Activated B cell treated with CpG ODN at 0.5 μM for 24 hours (primary cell): Measurements from ENCODE around the gene VSTM4. TPM values are rescaled to one million over a fixed set of nuclear protein-coding genes. Genes with fewer than 3 reads are reported as not detected.

ENCODE experiments used
- ATAC-seq: fragments of 200-7000 bp; cut with Tn5 transposase; one replicate; pipeline ENCODE4 v1.10.0; 2021; ENCODE audit warnings: low read depth, mild to moderate bottlenecking, moderate library complexity
- CTCF ChIA-PET: fragments of 350-600 bp; sonication (Branson Sonifier 250); formaldehyde crosslinking; loops from one replicate; lab custom pipeline; 2021; ENCODE audit warnings: antibody characterized with exemption; lab: Charles Lee
- POLR2A ChIA-PET: fragments of 350-600 bp; sonication (Branson Sonifier 250); formaldehyde crosslinking; loops from one replicate; lab custom pipeline; 2021; ENCODE audit warnings: antibody characterized with exemption; lab: Charles Lee
- DNase-seq: peaks from one replicate; pipeline ENCODE4 v3.0.0; 2022
- H3K27ac Mint-ChIP-seq: one replicate; pipeline ENCODE4 v1.8.0; 2020; ENCODE audit warnings: mixed read lengths
- H3K27me3 Mint-ChIP-seq: one replicate; pipeline ENCODE4 v1.8.0; 2021; ENCODE audit warnings: mixed read lengths
- H3K36me3 Mint-ChIP-seq: one replicate; pipeline ENCODE4 v1.8.0; 2021; ENCODE audit warnings: low read depth, mixed read lengths
- H3K4me1 Mint-ChIP-seq: one replicate; pipeline ENCODE4 v1.8.0; 2021; ENCODE audit warnings: mixed read lengths
- H3K4me3 Mint-ChIP-seq: one replicate; pipeline ENCODE4 v1.8.0; 2020; ENCODE audit warnings: mild to moderate bottlenecking, mixed read lengths
- H3K9me3 Mint-ChIP-seq: one replicate; pipeline ENCODE4 v1.8.0; 2020; ENCODE audit warnings: mixed read lengths
- intact Hi-C: fragments of 100-400 bp; cut with micrococcal nuclease; formaldehyde crosslinking; loops from one replicate; pipeline ENCODE4 v1.15.1; 2024
- total RNA-seq: library from RNA; stranded (reverse); gene quantifications from 2 replicates; pipeline ENCODE4 v1.2.3, GENCODE V29; 2022
- TF ChIP-seq, protein P1 (sequence below): fragments of 200-600 bp; IDR thresholded peaks from one replicate; pipeline ENCODE4 v1.8.0; 2022; ENCODE audit warnings: antibody characterized with exemption, mild to moderate bottlenecking

The VSTM4 gene
- total RNA-seq, 1 donor from 2014 or later, result not detected

DNA sequence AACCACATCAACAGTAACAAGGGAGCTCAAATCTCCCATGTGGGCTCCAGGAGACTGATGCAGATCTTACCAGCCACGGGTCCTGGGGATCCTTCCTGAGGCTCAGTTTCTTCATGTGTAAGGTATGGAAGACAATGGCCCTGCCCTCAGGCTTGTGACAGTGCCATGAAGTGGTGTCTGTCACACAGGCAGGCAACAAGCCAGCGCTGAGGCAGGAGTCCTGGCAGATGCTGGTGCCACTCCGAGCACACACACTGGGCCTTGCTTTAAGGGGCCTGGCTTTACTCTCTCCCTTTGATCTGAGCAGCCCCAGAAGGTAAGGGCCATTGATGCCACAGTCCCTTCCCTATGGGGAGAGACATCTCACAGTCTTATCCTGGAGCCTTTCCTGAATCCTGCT lies 147.3 kb downstream of the VSTM4 start:
- POLR2A ChIA-PET, result no interaction called here
- DNase-seq (no peak), ATAC-seq (no peak)
- no peaks in the 10 kb centered on the region for H3K9me3 Mint-ChIP-seq
- H3K4me1 Mint-ChIP-seq, result no peaks in the 10 kb centered on the region
- intact Hi-C loops, result no loop called here
- no peak overlapping the region for H3K4me3 Mint-ChIP-seq
- H3K36me3 Mint-ChIP-seq, result peaks cover 97% of the 10 kb centered on the region
- CTCF ChIA-PET, result no interaction called here
- TF ChIP-seq, protein P1, sequence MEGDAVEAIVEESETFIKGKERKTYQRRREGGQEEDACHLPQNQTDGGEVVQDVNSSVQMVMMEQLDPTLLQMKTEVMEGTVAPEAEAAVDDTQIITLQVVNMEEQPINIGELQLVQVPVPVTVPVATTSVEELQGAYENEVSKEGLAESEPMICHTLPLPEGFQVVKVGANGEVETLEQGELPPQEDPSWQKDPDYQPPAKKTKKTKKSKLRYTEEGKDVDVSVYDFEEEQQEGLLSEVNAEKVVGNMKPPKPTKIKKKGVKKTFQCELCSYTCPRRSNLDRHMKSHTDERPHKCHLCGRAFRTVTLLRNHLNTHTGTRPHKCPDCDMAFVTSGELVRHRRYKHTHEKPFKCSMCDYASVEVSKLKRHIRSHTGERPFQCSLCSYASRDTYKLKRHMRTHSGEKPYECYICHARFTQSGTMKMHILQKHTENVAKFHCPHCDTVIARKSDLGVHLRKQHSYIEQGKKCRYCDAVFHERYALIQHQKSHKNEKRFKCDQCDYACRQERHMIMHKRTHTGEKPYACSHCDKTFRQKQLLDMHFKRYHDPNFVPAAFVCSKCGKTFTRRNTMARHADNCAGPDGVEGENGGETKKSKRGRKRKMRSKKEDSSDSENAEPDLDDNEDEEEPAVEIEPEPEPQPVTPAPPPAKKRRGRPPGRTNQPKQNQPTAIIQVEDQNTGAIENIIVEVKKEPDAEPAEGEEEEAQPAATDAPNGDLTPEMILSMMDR, result no peak
- no peaks in the 10 kb centered on the region for H3K27me3 Mint-ChIP-seq
- H3K27ac Mint-ChIP-seq, result no peak overlapping the region

DNA sequence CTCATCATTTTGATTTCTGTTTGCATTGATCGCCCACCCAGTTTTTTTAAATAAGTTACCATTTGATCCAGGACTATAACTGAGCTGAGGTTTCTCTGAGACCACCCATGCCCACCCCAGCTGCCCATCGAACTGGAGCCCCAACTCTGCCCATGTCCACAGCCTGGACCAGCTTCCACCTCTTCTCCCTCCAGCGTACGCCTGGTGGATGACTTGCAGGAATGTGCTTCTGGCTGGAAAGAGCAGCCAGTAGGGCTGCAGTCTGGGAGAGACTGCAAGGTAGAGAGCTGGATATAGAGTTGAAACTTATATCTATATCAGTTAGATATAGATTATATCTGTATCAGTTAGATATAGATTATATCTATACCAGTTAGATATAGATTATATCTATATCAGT lies 149.9 kb downstream of the VSTM4 start:
- CTCF ChIA-PET, result no interaction called here
- H3K4me1 Mint-ChIP-seq, result no peaks in the 10 kb centered on the region
- TF ChIP-seq, protein P1, result no peak
- no peak overlapping the region for H3K4me3 Mint-ChIP-seq
- no peaks in the 10 kb centered on the region for H3K27me3 Mint-ChIP-seq
- intact Hi-C loops, result no loop called here
- POLR2A ChIA-PET, result no interaction called here
- peaks cover 97% of the 10 kb centered on the region for H3K36me3 Mint-ChIP-seq
- H3K27ac Mint-ChIP-seq, result no peak overlapping the region
- no peaks in the 10 kb centered on the region for H3K9me3 Mint-ChIP-seq
- ATAC-seq, result no peak
- no peak for DNase-seq

Other genes with a start within 250 kb of the VSTM4 start
- gene LRRC18, start 175.7 kb downstream of the VSTM4 start, total RNA-seq, result not detected in 2 replicates
- not detected in 2 replicates for gene FAM170B, start 18.5 kb upstream of the VSTM4 start, total RNA-seq
- gene TMEM273, start 72.9 kb upstream of the VSTM4 start, total RNA-seq, result 6.7 and 8.5 TPM in 2 replicates
- not detected in 2 replicates for gene C10orf71, start 183.6 kb upstream of the VSTM4 start, total RNA-seq